Transverse colon (tissue), 4 donors: ENCODE data around the gene ZNF691. TPM values are rescaled to one million over a fixed set of nuclear protein-coding genes. Genes with fewer than 3 reads are reported as not detected.
"Not testable (repeated sequence)": the region's sequence is repeated elsewhere in the genome, so short reads cannot be mapped to it uniquely, and the experiment has no call there.

Experiments used
- DNase-seq: peaks from one replicate; pipeline ENCODE4 v3.0.0-alpha.2; 2019
- H3K27ac ChIP-seq, 4 donors: fragments of 200-600 bp; sonication (generic); 2 replicates each; pipeline ENCODE4 v1.5.1; 2016 to 2018; ENCODE audit warnings: inconsistent platforms in 4 of 4
- H3K27me3 ChIP-seq: fragments of 200-600 bp; sonication (generic); 2 replicates; pipeline ENCODE4 v1.5.1; 2017; ENCODE audit warnings: inconsistent platforms
- H3K36me3 ChIP-seq, 4 donors: fragments of 200-600 bp; sonication (generic); 2 replicates each; pipeline ENCODE4 v1.5.1; 2017 to 2019; ENCODE audit warnings: inconsistent platforms in 4 of 4
- H3K4me1 ChIP-seq, 4 donors: fragments of 200-600 bp; sonication (generic); 2 replicates each; pipeline ENCODE4 v1.5.1; 2017 to 2020; ENCODE audit warnings: inconsistent platforms in 4 of 4
- H3K4me3 ChIP-seq, 4 donors: fragments of 200-600 bp; sonication (generic); 1 replicate in 1 of 4; 2 replicates in 3 of 4; pipeline versions ENCODE4 v1.5.1 to v1.6.1; 2017 to 2019; ENCODE audit warnings: inconsistent platforms in 4 of 4
- H3K9me3 ChIP-seq, 2 donors: fragments of 200-600 bp; sonication (generic); 2 replicates each; pipeline ENCODE4 v1.5.1; 2017 to 2019; ENCODE audit warnings: inconsistent platforms in 2 of 2
- CTCF ChIP-seq, 5 experiments: fragments of 200-600 bp in 3 of 5; fragments of 450-650 bp in 2 of 5; sonication (generic) in 3 of 5; IDR thresholded peaks; 1 replicate in 2 of 5; 2 replicates in 3 of 5; pipeline ENCODE4 v1.5.1; 2016 to 2017; ENCODE audit warnings: antibody characterized with exemption in 5 of 5, inconsistent platforms in 3 of 5, mild to moderate bottlenecking in 2 of 5, moderate library complexity in 1 of 5
- EP300 ChIP-seq: sonication (generic); formaldehyde crosslinking; IDR thresholded peaks from one replicate; pipeline ENCODE4 v1.6.1; 2017; ENCODE audit warnings: antibody characterized with exemption, low read depth
- POLR2A ChIP-seq: fragments of 450-650 bp; IDR thresholded peaks from one replicate; pipeline ENCODE4 v1.6.1; 2016; ENCODE audit warnings: antibody characterized with exemption, mild to moderate bottlenecking, moderate library complexity
- POLR2AphosphoS5 ChIP-seq, 3 donors: sonication (generic); formaldehyde crosslinking; IDR thresholded peaks; one replicate each; pipeline ENCODE4 v1.6.1; 2016; ENCODE audit warnings: antibody characterized with exemption in 3 of 3
- WGBS, 2 donors: methylation state at CpG; one replicate each; pipeline ENCODE4 v1.1.5; 2018; ENCODE audit warnings: low coverage in 1 of 2; 5-methylcytosine and 5-hydroxymethylcytosine counted together
- in situ Hi-C, 4 donors: fragments of 200-750 bp; cut with MboI; loops; one replicate each; pipeline versions ENCODE4 v1.15.0 to v1.15.1; 2017; ENCODE audit warnings: low sequenced_read_pairs in 3 of 4, low pct_ligation_motif_present in 1 of 4, low pct_unique_long_range_greater_than_20kb in 1 of 4
- intact Hi-C: fragments of 100-400 bp; cut with DNase I; formaldehyde crosslinking; loops from one replicate; pipeline ENCODE4 v1.15.1; 2023; ENCODE audit warnings: low total_unique reads
- total RNA-seq, 4 donors: library from RNA; depleted of rRNA; stranded (reverse); fragments of >200 nt; gene quantifications; one replicate each; pipeline ENCODE4 v1.1.0, GENCODE V29; 2016

The ZNF691 gene
- total RNA-seq, 4 donors from 2014 or later = 1.00 to 11.3 (median 6.0) TPM

- TF ChIP-seq POLR2A = no peak
- no peak for TF ChIP-seq POLR2AphosphoS5 (IDR thresholded peaks at IDR 0.05)
- TF ChIP-seq EP300 = no peak
- TF ChIP-seq CTCF (IDR thresholded peaks at IDR 0.05) = no peak
- in situ Hi-C loops = no loop called here
- Histone ChIP-seq H3K4me1 (no peaks in the 10 kb centered on the region), H3K27me3 (no peaks in the 10 kb centered on the region), H3K36me3 (no peaks in the 10 kb centered on the region), H3K27ac (no peak overlapping the region), H3K4me3 (no peak overlapping the region), H3K9me3 (no peaks in the 10 kb centered on the region)
- 67 to 74% methylated on average over 6 to 8 of the region's 8 CpGs for WGBS, 2 donors
- intact Hi-C loops = no loop called here
- DNase-seq = no peak
These were observed 44.5 kb upstream of the ZNF691 start for GRCh38 chr1:42801832-42802473.

GRCh38 chr1:42806171-42806570 lies 40.2 kb upstream of the ZNF691 start:
- Histone ChIP-seq H3K27me3 (no peaks in the 10 kb centered on the region), H3K36me3 (no peaks in the 10 kb centered on the region), H3K9me3 (no peaks in the 10 kb centered on the region), H3K27ac (no peak overlapping the region), H3K4me3 (no peak overlapping the region), H3K4me1 (no peaks in the 10 kb centered on the region)
- intact Hi-C loops (no loop called here), in situ Hi-C loops (no loop called here)
- no peak for DNase-seq
- TF ChIP-seq POLR2AphosphoS5 (IDR thresholded peaks at IDR 0.05) (no peak), POLR2A (no peak), CTCF (IDR thresholded peaks at IDR 0.05) (no peak), EP300 (no peak)

DNA sequence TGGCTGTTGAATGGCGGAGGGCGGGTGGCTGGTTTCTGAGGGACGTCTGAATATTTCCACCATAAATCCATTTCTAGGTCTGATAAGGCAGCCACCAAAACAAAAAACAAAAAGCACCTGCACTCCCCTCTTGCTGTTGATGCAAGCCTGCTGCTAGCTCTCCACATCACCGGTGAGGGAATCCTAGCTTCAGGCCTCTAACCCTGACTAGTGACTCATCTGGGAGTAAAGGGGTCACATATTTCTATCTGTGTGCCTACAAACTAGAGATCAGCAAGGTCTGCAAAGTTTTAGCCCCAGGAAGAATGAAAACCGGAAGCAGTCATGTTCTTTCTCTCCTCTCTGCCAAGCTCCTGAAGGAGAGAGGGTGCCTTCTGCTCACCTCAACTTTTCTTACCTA lies 39.8 kb upstream of the ZNF691 start:
- Histone ChIP-seq H3K4me1 (no peaks in the 10 kb centered on the region), H3K4me3 (no peak overlapping the region), H3K27ac (no peak overlapping the region), H3K36me3 (no peaks in the 10 kb centered on the region), H3K9me3 (no peaks in the 10 kb centered on the region), H3K27me3 (no peaks in the 10 kb centered on the region)
- no peak for DNase-seq
- TF ChIP-seq POLR2AphosphoS5 (IDR thresholded peaks at IDR 0.05) (no peak), CTCF (IDR thresholded peaks at IDR 0.05) (no peak), EP300 (no peak), POLR2A (no peak)
- intact Hi-C loops (no loop called here), in situ Hi-C loops (no loop called here)
- WGBS, 2 donors = 91 to 92% methylated on average over 4 to 5 of the region's 5 CpGs

- Histone ChIP-seq H3K27me3 (no peaks in the 10 kb centered on the region), H3K9me3 (no peaks in the 10 kb centered on the region), H3K4me1 (no peaks in the 10 kb centered on the region), H3K36me3 (no peaks in the 10 kb centered on the region), H3K27ac (no peak overlapping the region), H3K4me3 (no peak overlapping the region)
- TF ChIP-seq POLR2A (no peak), POLR2AphosphoS5 (IDR thresholded peaks at IDR 0.05) (no peak), EP300 (no peak), CTCF (IDR thresholded peaks at IDR 0.05) (no peak)
- DNase-seq = no peak
- in situ Hi-C loops (no loop called here), intact Hi-C loops (no loop called here)
These were observed 39.3 kb upstream of the ZNF691 start for GRCh38 chr1:42807056-42807668.

- in situ Hi-C loops, H3K36me3 ChIP-seq, intact Hi-C loops, H3K27ac ChIP-seq, H3K4me3 ChIP-seq, H3K9me3 ChIP-seq, H3K27me3 ChIP-seq, DNase-seq: not testable (repeated sequence)
- H3K4me1 ChIP-seq = peaks cover 4 to 27% (median 15%) of the 10 kb centered on the region in 4 donors
- 80 to 90% methylated on average over 2 to 3 of the region's 3 CpGs for WGBS, 2 donors
These were observed 31.6 kb upstream of the ZNF691 start for GRCh38 chr1:42814815-42815214.
